ENCODE data around the gene PPP1R3E.
A peak's percentile ranks its signal among the peaks of the same experiment; 100 is the strongest.

DNA sequence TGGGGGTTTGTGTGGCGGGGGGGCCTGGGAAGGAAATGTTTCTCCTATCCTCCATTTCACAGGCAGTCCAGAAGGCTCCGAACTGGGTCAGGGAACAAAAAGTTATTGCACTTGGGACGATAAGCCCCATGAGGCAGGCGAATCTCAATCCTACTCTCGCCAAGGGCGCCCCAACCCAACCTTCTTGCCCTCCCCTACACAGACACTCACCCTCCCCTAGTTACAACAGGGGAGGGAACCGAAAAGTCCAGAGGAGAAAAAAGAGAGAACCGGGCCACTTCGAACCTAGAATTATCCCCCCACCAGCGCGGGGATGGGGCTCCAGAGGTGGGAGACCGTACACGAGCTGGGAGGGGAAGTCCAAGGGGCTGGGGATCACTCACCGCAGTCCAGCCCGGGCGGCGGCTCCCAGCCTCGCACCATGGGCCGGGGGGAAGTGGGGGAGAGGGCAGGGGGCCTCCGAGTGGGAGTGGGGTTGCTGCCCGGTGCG lies 17.1 kb downstream of the PPP1R3E start:
- no peak; the same call in 1 of the 2 replicates for TF ChIP-seq POLR2A (IDR thresholded peaks at IDR 0.05; ENCODE audit: low read depth, low read length)
- peak; percentile 4; the same call in 1 of the 2 replicates for TF ChIP-seq POLR2AphosphoS5 (IDR thresholded peaks at IDR 0.05; ENCODE audit: low read depth, low read length)

Data from GM12891 (cell line).